H9 (cell line): Measurements from ENCODE around the gene MATK. TPM values are rescaled to one million over a fixed set of nuclear protein-coding genes. Genes with fewer than 3 reads are reported as not detected.

Source experiments
- DNase-seq: peaks from one replicate; pipeline ENCODE4 v3.0.0-alpha.2; 2017
- H2AFZ ChIP-seq: one replicate; pipeline ENCODE4 v1.6.1; 2013; ENCODE audit warnings: mild to moderate bottlenecking, low read length, control low read depth, moderate library complexity
- H2AK5ac ChIP-seq: 2 replicates; pipeline ENCODE4 v1.6.1; 2013; ENCODE audit warnings: low read length, control low read depth, mixed read lengths; ENCODE audit not compliant: insufficient read length
- H2BK120ac ChIP-seq: one replicate; pipeline ENCODE4 v1.6.1; 2013; ENCODE audit warnings: low read depth, mild to moderate bottlenecking, low read length, control low read depth, inconsistent platforms; ENCODE audit not compliant: poor library complexity, severe bottlenecking
- H2BK12ac ChIP-seq: 2 replicates; pipeline ENCODE4 v1.6.1; 2013; ENCODE audit warnings: low read length, control low read depth, mixed read lengths, low read depth; ENCODE audit not compliant: insufficient read length
- H2BK15ac ChIP-seq: 2 replicates; pipeline ENCODE4 v1.6.1; 2013; ENCODE audit warnings: low read depth, low read length, control low read depth
- H2BK20ac ChIP-seq: one replicate; pipeline ENCODE4 v1.6.1; 2013; ENCODE audit warnings: low read depth, mild to moderate bottlenecking, low read length, control low read depth, inconsistent platforms; ENCODE audit not compliant: poor library complexity, severe bottlenecking
- H2BK5ac ChIP-seq: 2 replicates; pipeline ENCODE4 v1.6.1; 2013; ENCODE audit warnings: low read length, control low read depth, mixed read lengths; ENCODE audit not compliant: insufficient read length
- H3K14ac ChIP-seq: 2 replicates; pipeline ENCODE4 v1.6.1; 2013; ENCODE audit warnings: low read length, control low read depth; ENCODE audit not compliant: insufficient read depth
- H3K18ac ChIP-seq: 2 replicates; pipeline ENCODE4 v1.6.1; 2013; ENCODE audit warnings: low read depth, mild to moderate bottlenecking, mixed read lengths, low read length, control low read depth; ENCODE audit not compliant: insufficient read length
- H3K23ac ChIP-seq: 2 replicates; pipeline ENCODE4 v1.6.1; 2013; ENCODE audit warnings: low read length, control low read depth, mixed read lengths, low read depth; ENCODE audit not compliant: insufficient read length
- H3K23me2 ChIP-seq: 2 replicates; pipeline ENCODE4 v1.6.1; 2013; ENCODE audit warnings: low read depth, mild to moderate bottlenecking, mixed read lengths, low read length, control low read depth; ENCODE audit not compliant: insufficient read length, poor library complexity, severe bottlenecking
- H3K27ac ChIP-seq: 2 replicates; pipeline ENCODE4 v1.5.1; 2013; ENCODE audit warnings: low read length, control low read depth, mixed read lengths, low read depth; ENCODE audit not compliant: insufficient read length
- H3K27me3 ChIP-seq: 2 replicates; pipeline ENCODE4 v1.6.1; 2013; ENCODE audit warnings: low read length, control low read depth, inconsistent platforms; ENCODE audit not compliant: insufficient read depth
- H3K4ac ChIP-seq: 2 replicates; pipeline ENCODE4 v1.6.1; 2013; ENCODE audit warnings: low read depth, mild to moderate bottlenecking, control low read depth, inconsistent platforms, low read length, moderate library complexity
- H3K4me1 ChIP-seq: 2 replicates; pipeline ENCODE4 v1.6.1; 2013; ENCODE audit warnings: low read length, control low read depth, inconsistent platforms; ENCODE audit not compliant: insufficient read depth
- H3K4me2 ChIP-seq: 2 replicates; pipeline ENCODE4 v1.6.1; 2013; ENCODE audit warnings: low read length, control low read depth, mixed read lengths; ENCODE audit not compliant: insufficient read length, insufficient read depth
- H3K56ac ChIP-seq: 2 replicates; pipeline ENCODE4 v1.6.1; 2013; ENCODE audit warnings: low read depth, mild to moderate bottlenecking, mixed read lengths, low read length, control low read depth; ENCODE audit not compliant: insufficient read length
- H3K79me1 ChIP-seq: 2 replicates; pipeline ENCODE4 v1.6.1; 2013; ENCODE audit warnings: low read depth, mild to moderate bottlenecking, moderate library complexity, low read length, control low read depth, inconsistent platforms; ENCODE audit not compliant: insufficient read depth, poor library complexity, severe bottlenecking
- H3K79me2 ChIP-seq: 2 replicates; pipeline ENCODE4 v1.6.1; 2013; ENCODE audit warnings: low read length, control low read depth, inconsistent platforms; ENCODE audit not compliant: insufficient read depth
- H3K9ac ChIP-seq: 2 replicates; pipeline ENCODE4 v1.6.1; 2013; ENCODE audit warnings: low read length, control low read depth, mixed read lengths; ENCODE audit not compliant: insufficient read length; ENCODE audit errors: extremely low read depth
- H3K9me3 ChIP-seq: one replicate; pipeline ENCODE4 v1.6.1; 2013; ENCODE audit warnings: low read depth, low read length, inconsistent platforms; ENCODE audit not compliant: control insufficient read depth
- H3T11ph ChIP-seq: one replicate; pipeline ENCODE4 v1.6.1; 2013; ENCODE audit warnings: mild to moderate bottlenecking, low read length, control low read depth, inconsistent platforms
- H4K20me1 ChIP-seq: one replicate; pipeline ENCODE4 v1.6.1; 2013; ENCODE audit not compliant: control insufficient read depth, insufficient read length, insufficient read depth
- H4K5ac ChIP-seq: 2 replicates; pipeline ENCODE4 v1.6.1; 2013; ENCODE audit warnings: low read depth, mild to moderate bottlenecking, mixed read lengths, low read length, control low read depth; ENCODE audit not compliant: insufficient read length
- H4K8ac ChIP-seq: replicated peaks from 2 replicates; pipeline ENCODE4 v1.6.1; 2013; ENCODE audit warnings: low read length, control low read depth, mixed read lengths, low read depth; ENCODE audit not compliant: insufficient read length
- H4K91ac ChIP-seq: 2 replicates; pipeline ENCODE4 v1.6.1; 2013; ENCODE audit warnings: low read depth, mild to moderate bottlenecking, moderate library complexity, mixed read lengths, low read length, control low read depth; ENCODE audit not compliant: insufficient read length
- H3K27ac Mint-ChIP-seq, 3 experiments: 2 replicates in 2 of 3; 3 replicates in 1 of 3; pipeline ENCODE4 v1.8.0; 2020 to 2021; ENCODE audit warnings: mixed read lengths in 3 of 3, mild to moderate bottlenecking in 1 of 3, moderate library complexity in 1 of 3
- H3K27me3 Mint-ChIP-seq: 2 replicates; pipeline ENCODE4 v1.8.0; 2021; ENCODE audit warnings: low read depth, mild to moderate bottlenecking, moderate library complexity, mixed read lengths
- H3K36me3 Mint-ChIP-seq, 3 experiments: 2 replicates in 2 of 3; 3 replicates in 1 of 3; pipeline ENCODE4 v1.8.0; 2020 to 2021; ENCODE audit warnings: low read depth in 3 of 3, mixed read lengths in 3 of 3; ENCODE audit not compliant: insufficient read depth in 1 of 3
- H3K4me1 Mint-ChIP-seq, 2 experiments: 2 replicates each; pipeline ENCODE4 v1.8.0; 2020; ENCODE audit warnings: mixed read lengths in 2 of 2
- H3K4me3 Mint-ChIP-seq, 2 experiments: 2 replicates in 1 of 2; 3 replicates in 1 of 2; pipeline ENCODE4 v1.8.0; 2020 to 2021; ENCODE audit warnings: mild to moderate bottlenecking in 2 of 2, mixed read lengths in 2 of 2, moderate library complexity in 1 of 2
- H3K9me3 Mint-ChIP-seq, 2 experiments: 2 replicates in 1 of 2; 3 replicates in 1 of 2; pipeline ENCODE4 v1.8.0; 2020; ENCODE audit warnings: mild to moderate bottlenecking in 2 of 2, mixed read lengths in 2 of 2, moderate library complexity in 1 of 2
- WGBS: extraction: QIAGEN DNeasy Blood & Tissue Kit; methylation state at CpG from one replicate; pipeline ENCODE4 v1.1.7; 2013; ENCODE audit warnings: missing lambda C conversion rate, low lambda C conversion rate, mixed read lengths; ENCODE audit not compliant: insufficient read length; ENCODE audit errors: extremely low coverage; 5-methylcytosine and 5-hydroxymethylcytosine counted together
- total RNA-seq: library from RNA; stranded (reverse); gene quantifications from 2 replicates; pipeline ENCODE4 v1.2.1, GENCODE V29; 2021
- TF ChIP-seq, protein P1 (sequence below): fragments of 200-600 bp; sonication (generic); conservative IDR thresholded peaks from 3 replicates; pipeline ENCODE4 v1.8.0; 2021; ENCODE audit warnings: antibody characterized with exemption, mild to moderate bottlenecking

Gene MATK
- total RNA-seq, 1 experiment from 2014 or later = 13.5 TPM

DNA sequence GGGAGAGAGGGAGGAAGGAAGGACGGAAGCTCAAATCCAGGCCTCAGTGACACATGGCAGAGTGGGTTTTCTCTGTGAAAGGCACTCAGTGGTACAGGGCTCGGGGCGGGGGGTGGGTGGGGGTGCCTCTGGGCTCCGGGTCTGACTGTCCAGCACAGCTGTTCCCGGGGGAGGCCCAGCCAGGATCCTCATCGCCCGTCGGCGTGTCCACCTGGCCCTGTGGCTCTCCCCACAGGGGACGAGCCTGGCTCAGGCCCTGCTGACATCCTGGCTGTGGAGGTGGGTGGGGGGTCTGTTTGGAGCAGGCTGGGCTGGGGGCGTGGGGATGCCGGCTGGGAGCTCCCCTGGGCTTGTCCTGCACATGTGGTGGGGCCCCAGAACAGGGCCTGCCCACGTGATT, 18.2 kb upstream of the MATK start:
- Histone ChIP-seq H2BK120ac (no peak overlapping the region), H2BK15ac (no peak overlapping the region), H3K18ac (no peak overlapping the region), H2BK20ac (no peak overlapping the region), H4K8ac (no peak overlapping the region), H3K4me1 (no peaks in the 10 kb centered on the region), H2BK12ac (no peak overlapping the region), H3K56ac (no peak overlapping the region), H2BK5ac (no peak overlapping the region), H3T11ph (no peak overlapping the region), H2AFZ (no peak overlapping the region), H3K79me1 (no peaks in the 10 kb centered on the region), H3K23ac (no peak overlapping the region), H4K91ac (no peak overlapping the region), H3K4ac (no peak overlapping the region), H3K23me2 (peaks cover 7% of the 10 kb centered on the region), H4K5ac (no peak overlapping the region), H3K79me2 (no peaks in the 10 kb centered on the region), H3K14ac (no peak overlapping the region), H4K20me1 (no peaks in the 10 kb centered on the region), H3K27ac (no peak overlapping the region), H3K9me3 (no peaks in the 10 kb centered on the region), H2AK5ac (no peak overlapping the region), H3K9ac (no peak overlapping the region), H3K4me2 (no peak overlapping the region), H3K27me3 (no peaks in the 10 kb centered on the region)
- H3K4me1 Mint-ChIP-seq = peaks cover 0 to 11% of the 10 kb centered on the region in 2 experiments; a peak in 2 of 4 replicates
- TF ChIP-seq, protein P1, sequence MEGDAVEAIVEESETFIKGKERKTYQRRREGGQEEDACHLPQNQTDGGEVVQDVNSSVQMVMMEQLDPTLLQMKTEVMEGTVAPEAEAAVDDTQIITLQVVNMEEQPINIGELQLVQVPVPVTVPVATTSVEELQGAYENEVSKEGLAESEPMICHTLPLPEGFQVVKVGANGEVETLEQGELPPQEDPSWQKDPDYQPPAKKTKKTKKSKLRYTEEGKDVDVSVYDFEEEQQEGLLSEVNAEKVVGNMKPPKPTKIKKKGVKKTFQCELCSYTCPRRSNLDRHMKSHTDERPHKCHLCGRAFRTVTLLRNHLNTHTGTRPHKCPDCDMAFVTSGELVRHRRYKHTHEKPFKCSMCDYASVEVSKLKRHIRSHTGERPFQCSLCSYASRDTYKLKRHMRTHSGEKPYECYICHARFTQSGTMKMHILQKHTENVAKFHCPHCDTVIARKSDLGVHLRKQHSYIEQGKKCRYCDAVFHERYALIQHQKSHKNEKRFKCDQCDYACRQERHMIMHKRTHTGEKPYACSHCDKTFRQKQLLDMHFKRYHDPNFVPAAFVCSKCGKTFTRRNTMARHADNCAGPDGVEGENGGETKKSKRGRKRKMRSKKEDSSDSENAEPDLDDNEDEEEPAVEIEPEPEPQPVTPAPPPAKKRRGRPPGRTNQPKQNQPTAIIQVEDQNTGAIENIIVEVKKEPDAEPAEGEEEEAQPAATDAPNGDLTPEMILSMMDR = no peak
- no peaks in the 10 kb centered on the region for H3K36me3 Mint-ChIP-seq
- peaks cover 0 to 6% of the 10 kb centered on the region in 2 experiments; a peak in 2 of 5 replicates for H3K9me3 Mint-ChIP-seq
- no peak for DNase-seq
- H3K27ac Mint-ChIP-seq = no peak overlapping the region
- no peak overlapping the region for H3K4me3 Mint-ChIP-seq
- peaks cover 39% of the 10 kb centered on the region for H3K27me3 Mint-ChIP-seq
- no CpG with 5 or more reads among the region's 13 CpGs for WGBS
